Renal pelvis (tissue), 4 donors: ENCODE data around the gene ALG2. TPM values are rescaled to one million over a fixed set of nuclear protein-coding genes. Genes with fewer than 3 reads are reported as not detected.
A peak's percentile ranks its signal among the peaks of the same experiment; 100 is the strongest.
"Not testable (repeated sequence)": the region's sequence is repeated elsewhere in the genome, so short reads cannot be mapped to it uniquely, and the experiment has no call there.

Experiments
- DNase-seq: peaks from one replicate; pipeline ENCODE4 v3.0.0-alpha.2; 2013
- polyA plus RNA-seq, 3 donors: library from polyadenylated mRNA; unstranded; fragments of 120-200 nt; gene quantifications; one replicate each; pipeline ENCODE4 v1.2.1, GENCODE V29; 2013; ENCODE audit not compliant: insufficient read length in 3 of 3

The ALG2 gene
- polyA plus RNA-seq, 3 donors, result 43.1 to 45.6 (median 43.8) TPM

GRCh38 chr9:99244344-99245260 lies 22.9 kb upstream of the ALG2 start:
- DNase-seq, result no peak

GRCh38 chr9:99241106-99241505 lies 19.4 kb upstream of the ALG2 start:
- no peak for DNase-seq

DNA sequence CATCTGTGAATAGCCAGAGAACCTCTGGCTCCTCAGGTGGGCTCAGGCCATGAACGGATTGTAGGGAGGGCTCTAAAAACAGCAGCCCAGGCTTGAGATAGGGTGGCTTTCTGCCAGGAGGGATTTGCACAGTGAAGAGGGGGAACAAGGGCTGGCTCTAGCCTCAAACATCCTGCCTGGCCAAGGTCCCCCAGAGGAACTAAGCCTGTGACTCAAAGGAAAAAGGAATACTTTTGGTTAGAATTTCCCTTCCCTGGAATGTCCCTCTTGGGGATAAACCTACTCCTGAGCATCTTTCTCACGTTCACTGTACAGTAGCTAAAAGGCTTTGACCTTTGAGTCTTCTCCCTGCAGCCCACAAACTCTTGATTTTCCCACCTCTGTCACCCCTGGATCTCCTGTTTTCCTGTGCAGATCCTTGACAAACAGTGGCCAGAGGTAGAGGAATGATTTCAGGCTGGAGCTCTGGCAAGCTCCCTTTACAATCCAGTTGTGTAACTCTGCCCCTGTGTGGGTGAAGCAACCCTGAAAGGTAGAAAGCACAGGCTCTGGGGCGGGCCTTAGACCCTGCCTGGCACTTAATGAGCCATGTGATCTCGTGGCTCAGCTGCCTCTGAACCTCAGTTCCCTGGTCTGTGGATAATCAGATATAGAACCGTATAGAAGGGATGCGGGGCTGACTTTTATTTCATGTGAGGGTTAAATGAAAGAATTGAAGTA lies 17.8 kb upstream of the ALG2 start:
- DNase-seq, result peak; percentile 12

- no peak for DNase-seq
Observed at GRCh38 chr9:99238331-99238730, 16.6 kb upstream of the ALG2 start.

DNA sequence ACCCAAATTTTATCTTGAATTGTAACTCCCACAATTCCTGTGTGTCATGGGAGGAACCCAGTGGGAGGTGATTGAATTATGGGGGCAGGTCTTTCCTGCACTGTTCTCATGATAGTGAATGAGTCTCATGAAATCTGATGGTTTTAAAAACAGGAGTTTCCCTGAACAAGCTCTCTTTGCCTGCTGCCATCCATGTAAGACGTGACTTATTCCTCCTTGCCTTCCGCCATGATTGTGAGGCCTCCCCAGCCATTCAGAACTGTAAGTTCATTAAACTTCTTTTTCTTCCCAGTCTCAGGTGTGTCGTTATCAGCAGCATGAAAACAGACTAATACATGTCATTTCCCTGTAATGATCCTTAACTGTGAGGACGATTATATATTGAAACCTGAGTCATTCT lies 16.1 kb upstream of the ALG2 start:
- DNase-seq, result not testable (repeated sequence)

GRCh38 chr9:99237356-99237755 lies 15.6 kb upstream of the ALG2 start:
- no peak for DNase-seq

GRCh38 chr9:99235926-99236634 lies 14.3 kb upstream of the ALG2 start:
- DNase-seq, result no peak

DNA sequence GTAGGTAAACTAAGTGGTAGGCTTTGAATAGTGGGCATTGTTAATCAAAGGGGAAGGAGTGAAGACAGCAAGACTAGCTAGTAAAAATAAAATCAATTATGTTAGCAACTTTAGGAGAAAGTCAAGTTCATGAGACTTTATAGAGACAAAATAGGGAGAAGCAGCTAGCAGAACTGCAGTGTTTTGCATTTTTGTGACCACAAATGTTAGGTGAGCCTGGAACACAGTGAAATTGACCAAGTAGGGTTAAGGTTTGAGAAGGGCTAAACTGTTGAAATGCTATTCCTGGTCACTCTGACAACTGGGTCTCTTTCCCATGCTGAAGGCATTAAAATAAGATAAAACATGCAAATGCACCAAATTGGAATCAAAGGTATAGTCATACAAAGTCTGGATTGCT lies 13.3 kb upstream of the ALG2 start:
- no peak for DNase-seq

GRCh38 chr9:99234618-99235017 lies 12.9 kb upstream of the ALG2 start:
- DNase-seq, result no peak

GRCh38 chr9:99231711-99232110 lies 10.0 kb upstream of the ALG2 start:
- no peak for DNase-seq

GRCh38 chr9:99230206-99230605 lies 8.5 kb upstream of the ALG2 start:
- DNase-seq, result no peak

DNA sequence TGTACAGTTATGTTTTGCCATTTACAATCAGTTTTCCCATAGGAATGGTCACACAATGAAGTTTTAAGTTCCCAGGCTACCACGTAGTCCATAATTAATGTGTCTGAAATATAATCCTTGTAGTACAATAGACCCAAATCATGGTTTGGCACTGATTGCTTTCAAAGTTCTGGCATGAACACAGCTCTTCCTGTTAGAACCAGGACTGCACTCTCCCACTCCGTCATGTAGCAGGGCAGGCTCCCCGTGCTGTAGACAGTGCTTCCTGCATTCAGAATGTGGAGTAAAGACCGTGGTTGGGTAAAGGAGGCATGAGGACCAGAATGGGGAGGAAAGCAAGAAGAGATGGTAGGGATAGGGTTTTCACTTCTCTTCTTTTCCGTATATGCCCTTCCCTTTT lies 4.3 kb upstream of the ALG2 start:
- DNase-seq, result no peak

DNA sequence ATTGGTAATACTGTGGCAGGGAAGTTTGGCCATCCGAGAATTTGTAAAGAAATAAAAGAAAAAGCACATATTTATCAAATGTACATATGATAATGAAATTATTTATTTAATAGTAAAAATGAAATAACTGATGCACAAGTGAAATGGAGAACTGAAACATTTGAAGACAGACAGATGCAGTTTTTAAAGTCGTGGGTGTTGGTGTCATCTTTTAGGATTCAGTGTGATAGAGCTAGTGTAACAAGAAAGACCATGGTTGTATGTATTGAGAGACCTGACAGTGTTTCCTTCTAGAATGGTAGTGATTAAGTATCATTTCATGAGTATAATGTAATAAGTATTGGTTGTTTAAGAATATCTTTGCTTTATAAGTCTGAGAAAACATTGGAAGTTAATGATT lies 2.7 kb upstream of the ALG2 start:
- DNase-seq, result no peak

DNA sequence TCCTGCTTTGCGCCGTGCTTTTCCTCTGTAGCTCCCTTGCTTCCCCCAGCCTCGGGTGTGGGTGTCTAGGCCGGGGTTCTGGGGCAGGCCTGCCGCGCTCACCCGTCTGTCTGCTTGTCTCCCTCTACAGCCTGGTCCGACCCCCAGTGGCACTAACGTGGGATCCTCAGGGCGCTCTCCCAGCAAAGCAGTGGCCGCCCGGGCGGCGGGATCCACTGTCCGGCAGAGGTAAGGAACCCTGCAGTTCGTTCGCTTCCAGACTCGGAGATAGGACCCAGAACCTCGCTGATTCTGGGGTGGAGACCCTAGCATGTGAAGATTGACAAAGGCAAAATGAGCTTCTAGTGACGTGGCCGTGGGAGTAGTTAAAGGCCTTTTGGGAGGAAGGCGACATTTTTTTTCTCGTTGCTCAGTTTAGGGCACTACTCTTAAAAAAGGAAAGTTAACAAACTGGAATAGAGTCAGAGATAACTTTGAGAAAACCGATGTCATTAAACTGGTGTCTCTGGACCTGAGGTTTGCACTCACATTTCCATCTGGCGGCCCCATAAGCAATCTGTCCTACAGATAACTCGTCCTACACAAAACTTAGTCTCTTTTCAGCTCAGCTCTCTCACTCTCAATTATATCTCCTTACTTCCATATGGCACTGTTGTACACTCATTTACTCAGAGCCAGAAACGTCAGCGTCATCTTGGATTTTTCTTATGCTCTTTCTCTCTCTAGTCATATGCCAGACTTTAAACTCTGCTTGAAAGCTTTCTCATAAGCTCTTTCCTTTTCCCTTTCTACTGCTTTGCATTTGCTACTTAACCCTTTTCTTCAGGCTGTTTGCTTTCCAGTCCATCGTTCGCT lies 901 bp upstream of the ALG2 start:
- DNase-seq, result peak; percentile 31

GRCh38 chr9:99221266-99221620 lies 499 bp downstream of the ALG2 start:
- peak; percentile 3 for DNase-seq

DNA sequence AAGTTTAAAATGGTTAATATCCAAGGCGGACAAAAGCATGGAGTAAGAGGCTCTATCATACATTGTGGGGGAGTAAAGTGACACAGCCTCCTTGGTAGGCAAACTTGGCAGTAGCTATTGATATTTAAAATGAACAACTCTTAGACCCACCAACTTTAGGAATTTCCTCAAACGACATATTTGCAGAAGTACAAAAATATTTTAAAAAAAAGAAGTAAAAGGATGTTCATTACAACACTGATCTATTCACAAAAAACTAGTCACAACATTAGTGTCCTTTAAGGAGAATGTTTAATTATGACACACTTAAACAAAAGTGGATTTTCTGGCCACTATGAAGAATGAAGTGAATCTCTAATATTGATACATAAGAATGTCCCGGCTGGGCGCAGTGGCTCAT lies 1.7 kb downstream of the ALG2 start:
- DNase-seq, result no peak

DNA sequence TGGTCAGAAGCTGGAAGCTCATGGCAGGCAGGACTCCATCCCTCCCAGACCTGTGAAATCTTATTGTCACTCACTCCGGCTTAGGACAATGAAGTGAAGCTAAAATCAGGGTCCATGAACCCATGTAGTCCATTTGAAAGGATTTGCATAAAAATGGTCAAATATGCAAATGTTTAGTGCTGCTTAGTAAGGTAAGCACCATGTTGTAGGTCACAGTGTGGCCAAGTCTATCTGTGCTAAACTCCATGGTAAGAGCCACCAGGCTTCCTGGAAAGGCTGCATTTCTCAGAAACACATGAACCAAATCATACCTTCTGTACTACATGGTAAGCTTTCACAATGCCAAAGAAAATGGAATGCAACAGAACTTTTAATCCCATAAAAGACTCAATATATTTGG lies 5.7 kb downstream of the ALG2 start:
- DNase-seq, result no peak

DNA sequence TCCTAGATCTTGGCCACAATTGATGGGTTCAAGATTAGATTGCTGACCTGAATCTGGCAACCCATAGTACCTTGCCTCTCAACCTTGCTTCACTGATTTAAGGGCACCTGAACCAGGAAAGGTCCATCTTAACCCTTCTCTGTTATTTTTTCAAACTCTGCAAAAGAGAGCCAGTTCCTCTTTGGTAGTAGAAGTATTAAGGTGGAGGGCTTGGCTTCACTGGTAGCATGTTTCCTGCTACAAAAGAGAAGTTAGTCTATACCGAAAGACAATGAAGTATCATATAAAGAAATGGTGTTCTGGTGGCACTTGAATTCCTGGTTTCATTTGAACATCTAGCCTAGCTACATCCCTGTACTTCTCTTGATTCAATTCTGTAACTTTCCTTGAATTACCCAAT lies 8.5 kb downstream of the ALG2 start:
- DNase-seq, result no peak

DNA sequence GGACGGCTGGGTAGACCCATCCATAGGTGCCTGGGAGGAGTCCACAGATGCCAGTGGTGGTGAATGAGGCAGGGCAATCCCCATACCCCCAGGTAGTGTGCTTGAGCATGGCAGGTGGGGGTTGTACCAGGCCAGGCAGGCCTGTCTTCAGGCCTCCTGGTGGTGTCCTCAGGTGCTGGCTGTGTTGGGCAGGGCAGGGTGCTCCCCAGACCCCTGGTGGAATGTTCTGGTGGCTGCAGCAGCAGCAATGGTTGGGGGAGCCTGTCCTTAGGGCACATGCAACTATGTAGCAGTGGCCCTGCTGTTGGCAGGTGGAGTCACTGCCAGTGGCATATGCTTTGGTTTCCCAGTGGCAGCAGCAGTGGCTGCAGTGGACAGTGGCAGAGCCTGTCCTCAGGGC lies 10.0 kb downstream of the ALG2 start:
- DNase-seq, result no peak

DNA sequence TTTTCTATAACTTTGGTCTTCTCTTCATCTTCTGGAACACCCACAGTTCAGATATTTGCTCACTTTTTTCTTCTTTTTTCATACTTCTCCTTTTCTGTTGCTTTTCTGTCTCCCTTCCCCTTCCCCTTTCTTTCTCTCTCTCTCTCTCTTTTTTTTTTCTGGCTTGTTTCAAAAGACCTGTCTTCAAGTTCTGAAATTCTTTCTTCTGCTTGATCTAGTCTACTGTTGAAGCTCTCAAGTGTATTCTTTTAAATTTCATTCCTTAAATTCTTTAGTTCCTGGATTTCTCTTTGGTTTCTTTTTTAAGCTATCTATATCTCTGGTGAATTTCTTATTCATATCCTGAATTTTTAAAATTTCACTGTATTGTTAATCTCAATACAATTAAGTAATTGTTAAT lies 11.2 kb downstream of the ALG2 start:
- no peak for DNase-seq

- DNase-seq, result no peak
Observed at GRCh38 chr9:99201603-99202002, 20.1 kb downstream of the ALG2 start.
